Measurements from ENCODE around the gene LCN6.

GRCh38 chr9:136774416-136775045 lies 26.2 kb upstream of the LCN6 start:
- TF ChIP-seq CTCF (conservative IDR thresholded peaks at IDR 0.05; ENCODE audit: low read length), result no peak
- no peak for TF ChIP-seq EZH2phosphoT487 (IDR thresholded peaks at IDR 0.05; ENCODE audit: borderline replicate concordance)

Data from Loucy (cell line).